Stimulated activated CD4-positive, alpha-beta T cell treated with anti-CD3 and anti-CD28 coated beads, Interleukin-4, amount 100 ng/mL, for 24 hours (primary cell): ENCODE data around the gene DCUN1D2.

Source experiments
- DNase-seq: peaks from one replicate; pipeline ENCODE4 v3.0.0-alpha.2; 2020

Gene DCUN1D2

GRCh38 chr13:113420833-113421600, 69.5 kb downstream of the DCUN1D2 start:
- no peak for DNase-seq

GRCh38 chr13:113420232-113420631, 70.3 kb downstream of the DCUN1D2 start:
- no peak for DNase-seq

GRCh38 chr13:113419531-113420193, 70.8 kb downstream of the DCUN1D2 start:
- no peak for DNase-seq

- no peak for DNase-seq
These were observed 71.8 kb downstream of the DCUN1D2 start for GRCh38 chr13:113418722-113419049.

- DNase-seq: no peak
These were observed 72.4 kb downstream of the DCUN1D2 start for GRCh38 chr13:113417836-113418721.

GRCh38 chr13:113417008-113417751, 73.3 kb downstream of the DCUN1D2 start:
- DNase-seq: no peak

- no peak for DNase-seq
These were observed 74.7 kb downstream of the DCUN1D2 start for GRCh38 chr13:113415825-113416224.

GRCh38 chr13:113415032-113415431, 75.5 kb downstream of the DCUN1D2 start:
- no peak for DNase-seq

GRCh38 chr13:113414335-113414734, 76.2 kb downstream of the DCUN1D2 start:
- DNase-seq: no peak

GRCh38 chr13:113413898-113414282, 76.6 kb downstream of the DCUN1D2 start:
- no peak for DNase-seq

- DNase-seq: no peak
These were observed 77.2 kb downstream of the DCUN1D2 start for GRCh38 chr13:113413178-113413897.

GRCh38 chr13:113412440-113412839, 78.1 kb downstream of the DCUN1D2 start:
- DNase-seq: no peak

- DNase-seq: no peak
These were observed 79.1 kb downstream of the DCUN1D2 start for GRCh38 chr13:113411216-113412023.

- no peak for DNase-seq
These were observed 79.9 kb downstream of the DCUN1D2 start for GRCh38 chr13:113410472-113411201.

GRCh38 chr13:113408562-113408961, 81.9 kb downstream of the DCUN1D2 start:
- DNase-seq: no peak

GRCh38 chr13:113407531-113408393, 82.7 kb downstream of the DCUN1D2 start:
- no peak for DNase-seq

- DNase-seq: no peak
These were observed 83.4 kb downstream of the DCUN1D2 start for GRCh38 chr13:113407103-113407530.

- no peak for DNase-seq
These were observed 84.0 kb downstream of the DCUN1D2 start for GRCh38 chr13:113406321-113407102.
